Measurements from ENCODE around the gene ANKRD6. TPM values are rescaled to one million over a fixed set of nuclear protein-coding genes. Genes with fewer than 3 reads are reported as not detected.

Gene ANKRD6
- total RNA-seq, 1 donor from 2014 or later = 2.2 TPM

DNA sequence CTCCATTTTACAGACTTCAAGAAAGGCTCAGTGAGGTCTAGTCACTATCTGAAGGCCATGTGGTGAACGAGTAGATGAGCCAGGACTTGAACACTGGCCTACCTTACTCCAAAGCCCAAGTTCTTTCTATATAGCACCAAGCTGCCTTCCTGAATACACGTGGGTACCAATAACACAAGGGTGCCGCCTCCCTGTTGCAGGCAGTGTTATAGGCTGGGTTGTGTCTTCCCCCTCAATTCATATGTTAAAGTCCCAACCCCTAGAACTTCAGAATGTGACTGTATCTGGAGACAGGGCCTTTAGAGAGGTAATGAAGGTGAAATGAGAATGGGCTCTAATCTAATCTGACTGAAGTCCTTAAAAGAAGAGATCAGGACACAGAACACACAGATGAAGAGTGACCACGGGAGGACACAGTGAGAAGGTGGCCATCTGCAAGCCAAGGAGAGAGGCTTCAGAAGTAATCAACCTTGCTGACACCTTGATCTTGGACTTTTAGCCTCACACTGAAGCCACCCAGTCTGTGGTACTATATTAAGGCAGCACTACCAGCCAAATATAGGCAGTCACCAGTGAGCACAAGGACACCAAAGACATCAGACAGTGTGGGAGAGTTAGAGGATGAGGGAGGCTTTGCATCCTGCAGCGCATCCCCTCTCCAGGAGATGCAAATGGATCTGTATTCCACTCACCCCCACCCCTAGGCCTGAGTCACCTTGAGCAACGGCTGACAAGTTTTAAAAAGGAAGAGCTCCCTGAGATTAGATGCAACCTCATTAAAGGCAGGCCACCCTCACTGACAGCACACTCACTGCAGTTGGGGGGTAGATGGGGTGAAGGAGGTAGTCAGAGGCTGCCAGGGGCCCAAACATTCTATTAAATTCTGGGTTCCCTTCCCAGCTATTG is 246.5 kb downstream of the ANKRD6 start:
- no peak for DNase-seq (ENCODE audit: low spot score)
- intact Hi-C loops (cut with micrococcal nuclease) = no loop called here
- Mint-ChIP-seq H3K9me3 (no peaks in the 10 kb centered on the region), H3K36me3 (ENCODE audit: low read depth) (peaks cover 73% of the 10 kb centered on the region), H3K27me3 (ENCODE audit: low read depth) (no peaks in the 10 kb centered on the region), H3K27ac (no peak overlapping the region), H3K4me3 (ENCODE audit: low read depth) (no peak overlapping the region), H3K4me1 (ENCODE audit: low read depth) (no peaks in the 10 kb centered on the region)

DNA sequence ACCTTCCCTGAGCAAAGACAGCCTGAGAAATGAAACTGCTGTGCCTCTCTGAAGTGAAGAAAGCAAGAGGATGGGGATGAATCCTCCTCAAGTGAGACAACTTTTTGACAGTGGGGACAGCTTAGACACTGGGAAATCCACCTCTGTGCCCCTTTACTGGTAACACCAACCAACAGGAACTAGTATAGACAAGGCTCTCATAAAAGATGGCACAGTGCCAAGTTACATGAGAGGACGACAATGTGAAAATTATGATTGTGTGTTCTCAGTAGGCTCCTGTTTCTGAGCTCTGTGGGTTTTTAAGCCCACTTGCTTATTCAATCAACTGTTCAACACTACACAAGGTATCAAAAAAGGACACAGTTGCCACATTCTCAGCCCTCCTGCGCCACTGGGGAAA is 247.2 kb downstream of the ANKRD6 start:
- Mint-ChIP-seq H3K4me3 (ENCODE audit: low read depth) (no peak overlapping the region), H3K27ac (no peak overlapping the region), H3K27me3 (ENCODE audit: low read depth) (no peaks in the 10 kb centered on the region), H3K9me3 (no peaks in the 10 kb centered on the region), H3K4me1 (ENCODE audit: low read depth) (no peaks in the 10 kb centered on the region), H3K36me3 (ENCODE audit: low read depth) (peaks cover 73% of the 10 kb centered on the region)
- intact Hi-C loops (cut with micrococcal nuclease) = no loop called here
- no peak for DNase-seq (ENCODE audit: low spot score)

DNA sequence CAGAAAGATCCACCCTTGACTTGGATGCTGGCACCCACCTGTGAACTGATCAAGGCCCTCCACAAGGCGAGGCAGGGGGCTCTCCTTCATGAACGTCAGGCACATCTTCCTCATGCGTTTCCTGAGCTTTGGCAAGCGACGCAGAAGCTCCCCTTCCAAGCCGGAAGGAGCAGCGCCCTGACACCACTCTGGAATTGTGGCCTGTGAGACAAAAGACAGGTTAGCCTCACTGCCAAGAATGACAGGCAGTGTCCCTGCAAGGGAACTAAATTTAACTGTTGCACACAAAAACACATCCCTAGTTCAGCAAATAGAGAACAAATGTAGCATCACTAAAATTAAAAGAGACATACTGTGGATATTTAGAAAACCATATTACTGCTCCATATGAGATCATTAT is 247.6 kb downstream of the ANKRD6 start:
- H3K4me3 Mint-ChIP-seq (ENCODE audit: low read depth) = no peak overlapping the region
- H3K36me3 Mint-ChIP-seq (ENCODE audit: low read depth) = peaks cover 73% of the 10 kb centered on the region
- H3K27ac Mint-ChIP-seq = no peak overlapping the region
- DNase-seq (ENCODE audit: low spot score) = no peak
- intact Hi-C loops (cut with micrococcal nuclease) = no loop called here
- H3K9me3 Mint-ChIP-seq = no peaks in the 10 kb centered on the region
- H3K4me1 Mint-ChIP-seq (ENCODE audit: low read depth) = no peaks in the 10 kb centered on the region
- H3K27me3 Mint-ChIP-seq (ENCODE audit: low read depth) = no peaks in the 10 kb centered on the region

DNA sequence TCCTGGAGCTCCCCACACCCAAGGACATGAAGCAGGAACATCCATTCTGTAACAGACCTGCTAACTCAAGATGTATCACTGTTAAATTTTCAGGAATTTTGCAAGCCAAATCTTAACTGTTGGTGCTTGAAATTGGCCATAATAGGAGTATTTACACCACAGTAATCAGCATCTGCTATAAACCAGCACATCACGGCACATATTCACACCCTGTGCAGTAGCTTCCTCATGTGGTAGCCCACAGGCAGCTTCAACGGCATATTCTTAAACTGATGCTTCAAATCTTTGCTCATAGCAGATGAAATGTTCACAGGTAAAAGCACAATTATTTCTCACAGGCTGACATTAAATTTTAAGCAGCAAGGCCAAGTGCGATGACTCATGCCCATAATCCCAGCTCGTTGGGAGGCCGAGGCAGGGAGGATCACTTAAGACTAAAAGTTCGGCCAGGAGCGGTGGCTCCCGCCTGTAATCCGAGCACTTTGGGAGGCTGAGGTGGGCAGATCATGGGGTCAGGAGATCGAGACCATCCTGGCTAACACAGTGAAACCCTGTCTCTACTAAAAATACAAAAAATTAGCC is 249.1 kb downstream of the ANKRD6 start:
- H3K4me3 Mint-ChIP-seq (ENCODE audit: low read depth) = no peak overlapping the region
- no peaks in the 10 kb centered on the region for H3K9me3 Mint-ChIP-seq
- DNase-seq (ENCODE audit: low spot score) = no peak
- no peak overlapping the region for H3K27ac Mint-ChIP-seq
- H3K4me1 Mint-ChIP-seq (ENCODE audit: low read depth) = no peaks in the 10 kb centered on the region
- intact Hi-C loops (cut with micrococcal nuclease) = no loop called here
- H3K36me3 Mint-ChIP-seq (ENCODE audit: low read depth) = peaks cover 74% of the 10 kb centered on the region
- no peaks in the 10 kb centered on the region for H3K27me3 Mint-ChIP-seq (ENCODE audit: low read depth)

DNA sequence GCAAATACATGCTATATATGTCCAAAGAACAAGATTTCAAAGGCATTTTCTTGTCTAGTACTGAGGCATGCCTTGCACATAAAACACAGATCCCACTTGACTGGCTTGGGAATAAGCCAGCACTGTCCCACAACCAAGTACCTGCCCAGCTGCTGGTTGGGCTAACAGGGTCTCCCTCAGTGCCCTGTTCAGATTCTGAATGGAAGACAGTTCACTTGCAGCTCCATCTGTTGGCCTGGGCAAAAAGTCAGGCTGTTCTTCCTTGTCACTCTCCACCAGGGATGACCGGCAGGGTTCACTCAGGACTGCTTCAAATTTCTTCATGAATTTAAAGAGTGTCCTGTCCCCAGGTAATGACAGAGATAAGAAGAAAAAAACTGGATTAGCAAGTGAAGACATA is 250.0 kb downstream of the ANKRD6 start:
- intact Hi-C loops (cut with micrococcal nuclease) = no loop called here
- H3K9me3 Mint-ChIP-seq = no peaks in the 10 kb centered on the region
- H3K27ac Mint-ChIP-seq = peak overlapping the region; percentile 28
- DNase-seq (ENCODE audit: low spot score) = no peak
- H3K4me3 Mint-ChIP-seq (ENCODE audit: low read depth) = no peak overlapping the region
- H3K36me3 Mint-ChIP-seq (ENCODE audit: low read depth) = peaks cover 77% of the 10 kb centered on the region
- no peaks in the 10 kb centered on the region for H3K4me1 Mint-ChIP-seq (ENCODE audit: low read depth)
- no peaks in the 10 kb centered on the region for H3K27me3 Mint-ChIP-seq (ENCODE audit: low read depth)

Other genes starting within 250 kb of the ANKRD6 start
- gene GABRR1, start 215.8 kb upstream of the ANKRD6 start, total RNA-seq = not detected in 2 replicates
- gene GABRR2, start 117.9 kb upstream of the ANKRD6 start, total RNA-seq = 0.34 and 0.78 TPM in 2 replicates
- gene UBE2J1, start 80.4 kb upstream of the ANKRD6 start, total RNA-seq = 34.4 and 34.8 TPM in 2 replicates
- gene RRAGD, start 20.9 kb upstream of the ANKRD6 start, total RNA-seq = 6.3 and 7.2 TPM in 2 replicates
- 28.7 and 30.0 TPM in 2 replicates for gene LYRM2, start 205.6 kb downstream of the ANKRD6 start, total RNA-seq